Aorta (tissue), 5 donors: ENCODE measurements around the gene MCCC2. TPM values are rescaled to one million over a fixed set of nuclear protein-coding genes. Genes with fewer than 3 reads are reported as not detected.
A peak's percentile ranks its signal among the peaks of the same experiment; 100 is the strongest.
"Not testable (repeated sequence)": the region's sequence is repeated elsewhere in the genome, so short reads cannot be mapped to it uniquely, and the experiment has no call there.

ENCODE experiments used
- ATAC-seq: fragments of 200-7000 bp; cut with Tn5 transposase; one replicate; pipeline ENCODE4 v1.9.1; 2022; ENCODE audit warnings: moderate library complexity; ENCODE audit not compliant: low FRiP score
- DNase-seq, 2 donors: peaks; one replicate each; pipeline ENCODE4 v3.0.0-alpha.2; 2020
- H3K27ac ChIP-seq, 2 donors: one replicate each; pipeline ENCODE4 v1.5.1; 2013; ENCODE audit warnings: low read length in 2 of 2, mild to moderate bottlenecking in 2 of 2, moderate library complexity in 2 of 2, control low read depth in 1 of 2, inconsistent platforms in 1 of 2, low read depth in 1 of 2
- H3K27me3 ChIP-seq, 2 donors: one replicate each; pipeline ENCODE4 v1.6.1; 2013; ENCODE audit warnings: control low read depth in 1 of 2, low read length in 1 of 2, mild to moderate bottlenecking in 1 of 2, moderate library complexity in 1 of 2; ENCODE audit not compliant: insufficient read depth in 2 of 2, control insufficient read depth in 1 of 2
- H3K36me3 ChIP-seq, 2 donors: one replicate each; pipeline ENCODE4 v1.6.1; 2013; ENCODE audit warnings: control low read depth in 1 of 2, low read length in 1 of 2, mild to moderate bottlenecking in 1 of 2; ENCODE audit not compliant: insufficient read depth in 2 of 2, control insufficient read depth in 1 of 2
- H3K4me1 ChIP-seq, 2 donors: one replicate each; pipeline ENCODE4 v1.6.1; 2013; ENCODE audit warnings: low read length in 2 of 2, control low read depth in 1 of 2, mild to moderate bottlenecking in 1 of 2, moderate library complexity in 1 of 2; ENCODE audit not compliant: insufficient read depth in 2 of 2, control insufficient read depth in 1 of 2
- H3K4me3 ChIP-seq, 2 donors: one replicate each; pipeline ENCODE4 v1.5.1; 2013; ENCODE audit warnings: low read length in 2 of 2, control low read depth in 1 of 2, mild to moderate bottlenecking in 1 of 2
- H3K9me3 ChIP-seq: one replicate; pipeline ENCODE4 v1.6.1; 2013; ENCODE audit warnings: mild to moderate bottlenecking, low read length; ENCODE audit not compliant: control insufficient read depth
- WGBS, 2 donors: extraction: QIAGEN DNeasy Blood & Tissue Kit; methylation state at CpG; one replicate each; pipeline ENCODE4 v1.1.7; 2013; 5-methylcytosine and 5-hydroxymethylcytosine counted together
- intact Hi-C, 2 donors: fragments of 100-400 bp; cut with DNase I; formaldehyde crosslinking; loops; one replicate each; pipeline versions ENCODE4 v1.14.2 to v1.15.0; 2022
- polyA plus RNA-seq, 2 donors: library from polyadenylated mRNA; stranded (reverse); fragments of 200-250 nt; gene quantifications; one replicate each; pipeline ENCODE4 v1.2.3, GENCODE V29; 2013
- total RNA-seq, 2 donors: library from RNA; stranded (reverse); fragmentation: NEBNext Ultra II Directional; extraction: Animal tissue kit (Norgen Biotek cat#: 25700); gene quantifications; one replicate each; pipeline ENCODE4 v1.2.1, GENCODE V29; 2021
- donor health status: healthy with polysubstance abuse.
- donor health status: Bipolar disorder and iron deficiency.
- donor health status: DM: no; HTN: no; CAD: no.
- donor health status: DM: no; HTN: no; CAD: no.
- donor health status: DM: yes; HTN: yes; CAD: no.

Gene MCCC2
- total and polyA plus RNA-seq, 4 donors: 17.4 to 27.4 (median 25.3) TPM

- Histone ChIP-seq H3K36me3 (peaks cover 0 to 6% of the 10 kb centered on the region in 2 donors), H3K9me3 (no peaks in the 10 kb centered on the region), H3K4me3 (no peak overlapping the region), H3K27me3 (no peaks in the 10 kb centered on the region), H3K27ac (no peak overlapping the region), H3K4me1 (no peaks in the 10 kb centered on the region)
- DNase-seq (no peak), ATAC-seq (no peak)
- intact Hi-C loops: no loop called here
- 96 to 97% methylated on average over 3 of the region's 3 CpGs for WGBS, 2 donors
Measured at GRCh38 chr5:71640408-71640807, 53.3 kb downstream of the MCCC2 start.

- no peaks in the 10 kb centered on the region for H3K9me3 ChIP-seq
- ATAC-seq: no peak
- H3K4me3 ChIP-seq: no peak overlapping the region
- H3K27me3 ChIP-seq: no peaks in the 10 kb centered on the region
- H3K27ac ChIP-seq: no peak overlapping the region
- intact Hi-C loops: no loop called here
- DNase-seq: no peak
- H3K4me1 ChIP-seq: no peaks in the 10 kb centered on the region
- peaks cover 3 to 11% of the 10 kb centered on the region in 2 donors for H3K36me3 ChIP-seq
- 6 to 9% methylated on average over 3 of the region's 3 CpGs for WGBS, 2 donors
Measured at GRCh38 chr5:71645030-71645429, 57.9 kb downstream of the MCCC2 start.

GRCh38 chr5:71650940-71651339, 63.8 kb downstream of the MCCC2 start:
- H3K27me3 ChIP-seq, H3K27ac ChIP-seq, ATAC-seq, DNase-seq, H3K4me3 ChIP-seq, H3K4me1 ChIP-seq, intact Hi-C loops, H3K9me3 ChIP-seq, H3K36me3 ChIP-seq: not testable (repeated sequence)
- WGBS, 2 donors: 97 to 98% methylated on average over 3 of the region's 3 CpGs

GRCh38 chr5:71651579-71651978, 64.4 kb downstream of the MCCC2 start:
- DNase-seq (no peak), ATAC-seq (no peak)
- WGBS, 2 donors: 93 to 97% methylated on average over 3 of the region's 3 CpGs
- Histone ChIP-seq H3K36me3 (peaks cover 0 to 9% of the 10 kb centered on the region in 2 donors), H3K4me3 (no peak overlapping the region), H3K27me3 (no peaks in the 10 kb centered on the region), H3K9me3 (no peaks in the 10 kb centered on the region), H3K27ac (peak overlapping the region in 1 of 2 donors; percentile 51), H3K4me1 (no peaks in the 10 kb centered on the region)
- intact Hi-C loops: no loop called here

- Histone ChIP-seq H3K27ac (no peak overlapping the region), H3K36me3 (peaks cover 0 to 6% of the 10 kb centered on the region in 2 donors), H3K9me3 (no peaks in the 10 kb centered on the region), H3K4me1 (no peaks in the 10 kb centered on the region), H3K27me3 (no peaks in the 10 kb centered on the region), H3K4me3 (no peak overlapping the region)
- DNase-seq (no peak), ATAC-seq (no peak)
- intact Hi-C loops: no loop called here
- WGBS, 2 donors: 63 to 68% methylated on average over 3 of the region's 3 CpGs
Measured at GRCh38 chr5:71652349-71652748, 65.2 kb downstream of the MCCC2 start.

GRCh38 chr5:71652803-71653543, 65.8 kb downstream of the MCCC2 start:
- Histone ChIP-seq H3K9me3 (no peaks in the 10 kb centered on the region), H3K27me3 (no peaks in the 10 kb centered on the region), H3K4me3 (no peak overlapping the region), H3K36me3 (peaks cover 0 to 4% of the 10 kb centered on the region in 2 donors), H3K4me1 (no peaks in the 10 kb centered on the region), H3K27ac (peak overlapping the region in 1 of 2 donors; percentile 73)
- no peak for ATAC-seq
- no peak for DNase-seq
- 9 to 27% methylated on average over 9 of the region's 9 CpGs for WGBS, 2 donors
- intact Hi-C loops: no loop called here

GRCh38 chr5:71658916-71659662, 71.9 kb downstream of the MCCC2 start:
- no peak overlapping the region for H3K4me3 ChIP-seq
- peaks cover 0 to 2% of the 10 kb centered on the region in 2 donors for H3K4me1 ChIP-seq
- no peaks in the 10 kb centered on the region for H3K36me3 ChIP-seq
- H3K27me3 ChIP-seq: no peaks in the 10 kb centered on the region
- intact Hi-C loops: no loop called here
- 87 to 90% methylated on average over 3 of the region's 3 CpGs for WGBS, 2 donors
- DNase-seq (no peak), ATAC-seq (no peak)
- H3K27ac ChIP-seq: no peak overlapping the region
- no peaks in the 10 kb centered on the region for H3K9me3 ChIP-seq

GRCh38 chr5:71662381-71662780, 75.2 kb downstream of the MCCC2 start:
- no peak for ATAC-seq
- no peak overlapping the region for H3K4me3 ChIP-seq
- 94 to 96% methylated on average over 11 of the region's 11 CpGs for WGBS, 2 donors

More at GRCh38 chr5:71662381-71662780, 75.2 kb downstream of the MCCC2 start:
- H3K27me3 ChIP-seq: no peaks in the 10 kb centered on the region
- H3K9me3 ChIP-seq: no peaks in the 10 kb centered on the region
- H3K4me1 ChIP-seq: peaks cover 0 to 2% of the 10 kb centered on the region in 2 donors
- intact Hi-C loops: no loop called here
- no peaks in the 10 kb centered on the region for H3K36me3 ChIP-seq
- no peak overlapping the region for H3K27ac ChIP-seq
- no peak for DNase-seq
